ENCODE results near the gene MCU. TPM values are rescaled to one million over a fixed set of nuclear protein-coding genes. Genes with fewer than 3 reads are reported as not detected.
"Not testable (repeated sequence)": the region's sequence is repeated elsewhere in the genome, so short reads cannot be mapped to it uniquely, and the experiment has no call there.

MCU gene
- polyA plus RNA-seq, 2 donors = 17.8 to 36.0 TPM

GRCh38 chr10:72747521-72747920, 55.6 kb downstream of the MCU start:
- Histone ChIP-seq H3K27ac (ENCODE audit: low read depth in 2 of 2, low read length in 1 of 2) (no peak overlapping the region), H3K4me3 (ENCODE audit: low read depth in 1 of 2, low read length in 2 of 2) (no peak overlapping the region), H3K36me3 (ENCODE audit: control insufficient read depth in 2 of 2, insufficient read depth in 2 of 2, low read length in 1 of 2) (no peaks in the 10 kb centered on the region), H3K27me3 (ENCODE audit: control insufficient read depth in 1 of 2, insufficient read depth in 2 of 2, low read length in 2 of 2) (no peaks in the 10 kb centered on the region), H3K9me3 (ENCODE audit: control insufficient read depth in 2 of 2, insufficient read depth in 1 of 2, low read depth in 1 of 2, low read length in 1 of 2) (no peaks in the 10 kb centered on the region), H3K4me1 (ENCODE audit: control insufficient read depth in 2 of 2, insufficient read depth in 2 of 2, low read length in 1 of 2) (no peaks in the 10 kb centered on the region)
- WGBS, 2 donors = 91 to 96% methylated on average over 8 of the region's 8 CpGs

DNA sequence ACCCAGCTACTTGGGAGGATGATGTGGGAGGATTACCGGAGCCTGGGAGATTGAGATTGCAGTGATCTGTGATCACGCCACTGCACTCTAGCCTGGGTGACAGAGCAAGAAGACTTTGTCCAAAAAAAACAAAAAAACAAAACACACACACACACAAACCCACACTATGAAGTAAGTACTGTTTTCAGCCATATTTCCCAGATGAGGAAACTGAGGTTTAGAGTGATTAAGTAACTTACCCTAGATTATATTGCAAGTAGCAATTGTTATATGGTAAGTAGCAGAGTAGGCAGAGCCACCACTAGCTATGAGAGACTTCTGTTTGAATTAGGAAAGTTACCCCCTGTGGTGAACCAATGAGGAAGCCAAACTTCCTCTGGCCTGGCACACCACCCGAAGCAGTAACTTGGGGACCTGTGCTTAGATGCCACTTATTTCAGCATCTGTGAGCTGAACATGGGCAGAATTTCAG, 61.9 kb downstream of the MCU start:
- Histone ChIP-seq H3K36me3 (ENCODE audit: control insufficient read depth in 2 of 2, insufficient read depth in 2 of 2, low read length in 1 of 2) (no peaks in the 10 kb centered on the region), H3K9me3 (ENCODE audit: control insufficient read depth in 2 of 2, insufficient read depth in 1 of 2, low read depth in 1 of 2, low read length in 1 of 2) (no peaks in the 10 kb centered on the region), H3K27me3 (ENCODE audit: control insufficient read depth in 1 of 2, insufficient read depth in 2 of 2, low read length in 2 of 2) (no peaks in the 10 kb centered on the region), H3K4me1 (ENCODE audit: control insufficient read depth in 2 of 2, insufficient read depth in 2 of 2, low read length in 1 of 2) (no peaks in the 10 kb centered on the region), H3K27ac (ENCODE audit: low read depth in 2 of 2, low read length in 1 of 2) (no peak overlapping the region), H3K4me3 (ENCODE audit: low read depth in 1 of 2, low read length in 2 of 2) (no peak overlapping the region)
- 69 to 75% methylated on average over 3 of the region's 3 CpGs for WGBS, 2 donors

- Histone ChIP-seq H3K27me3 (ENCODE audit: control insufficient read depth in 1 of 2, insufficient read depth in 2 of 2, low read length in 2 of 2) (no peaks in the 10 kb centered on the region), H3K4me1 (ENCODE audit: control insufficient read depth in 2 of 2, insufficient read depth in 2 of 2, low read length in 1 of 2) (no peaks in the 10 kb centered on the region), H3K36me3 (ENCODE audit: control insufficient read depth in 2 of 2, insufficient read depth in 2 of 2, low read length in 1 of 2) (no peaks in the 10 kb centered on the region), H3K4me3 (ENCODE audit: low read depth in 1 of 2, low read length in 2 of 2) (no peak overlapping the region), H3K9me3 (ENCODE audit: control insufficient read depth in 2 of 2, insufficient read depth in 1 of 2, low read depth in 1 of 2, low read length in 1 of 2) (no peaks in the 10 kb centered on the region), H3K27ac (ENCODE audit: low read depth in 2 of 2, low read length in 1 of 2) (no peak overlapping the region)
- WGBS, 2 donors = 88 to 91% methylated on average over 2 of the region's 2 CpGs
Observed at GRCh38 chr10:72754275-72755032, 62.5 kb downstream of the MCU start.

DNA sequence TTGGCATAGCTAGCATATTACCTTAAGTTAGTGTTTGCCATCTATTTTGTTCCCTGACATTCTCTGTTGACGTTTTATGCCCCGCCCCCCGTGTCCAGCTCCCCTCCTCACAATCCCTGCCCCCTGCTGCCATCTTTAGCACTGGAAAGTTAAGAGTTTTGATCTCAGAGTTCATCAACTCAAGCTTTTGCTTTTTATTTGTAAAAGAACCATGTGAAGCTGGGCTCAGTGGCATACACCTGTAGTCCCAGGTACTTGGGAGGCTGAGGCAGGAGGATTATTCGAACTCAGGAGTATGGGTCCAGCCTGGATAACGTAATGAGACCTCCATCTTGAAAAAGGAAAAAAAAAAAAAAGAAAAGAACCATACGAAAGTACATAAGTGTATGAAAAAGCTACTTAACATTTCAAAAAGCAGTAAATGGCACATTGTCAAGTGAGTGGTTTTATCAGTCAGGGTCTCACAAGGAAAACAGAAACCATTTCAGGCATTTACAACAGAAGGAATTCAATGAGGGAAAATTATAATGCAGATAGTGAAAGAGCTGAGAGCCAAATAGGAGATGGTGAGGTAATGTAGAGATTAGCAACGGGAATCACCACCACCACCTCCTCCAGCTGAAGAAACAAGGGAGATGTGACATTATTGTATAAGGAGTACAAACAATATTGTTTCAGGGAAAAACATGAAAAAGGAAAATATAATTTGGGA, 64.9 kb downstream of the MCU start:
- H3K4me1 ChIP-seq (ENCODE audit: control insufficient read depth in 2 of 2, insufficient read depth in 2 of 2, low read length in 1 of 2) = no peaks in the 10 kb centered on the region
- H3K27me3 ChIP-seq (ENCODE audit: control insufficient read depth in 1 of 2, insufficient read depth in 2 of 2, low read length in 2 of 2) = no peaks in the 10 kb centered on the region
- 80 to 82% methylated on average over 7 of the region's 7 CpGs for WGBS, 2 donors
- no peaks in the 10 kb centered on the region for H3K9me3 ChIP-seq (ENCODE audit: control insufficient read depth in 2 of 2, insufficient read depth in 1 of 2, low read depth in 1 of 2, low read length in 1 of 2)
- no peaks in the 10 kb centered on the region for H3K36me3 ChIP-seq (ENCODE audit: control insufficient read depth in 2 of 2, insufficient read depth in 2 of 2, low read length in 1 of 2)
- no peak overlapping the region for H3K4me3 ChIP-seq (ENCODE audit: low read depth in 1 of 2, low read length in 2 of 2)
- H3K27ac ChIP-seq (ENCODE audit: low read depth in 2 of 2, low read length in 1 of 2) = no peak overlapping the region

DNA sequence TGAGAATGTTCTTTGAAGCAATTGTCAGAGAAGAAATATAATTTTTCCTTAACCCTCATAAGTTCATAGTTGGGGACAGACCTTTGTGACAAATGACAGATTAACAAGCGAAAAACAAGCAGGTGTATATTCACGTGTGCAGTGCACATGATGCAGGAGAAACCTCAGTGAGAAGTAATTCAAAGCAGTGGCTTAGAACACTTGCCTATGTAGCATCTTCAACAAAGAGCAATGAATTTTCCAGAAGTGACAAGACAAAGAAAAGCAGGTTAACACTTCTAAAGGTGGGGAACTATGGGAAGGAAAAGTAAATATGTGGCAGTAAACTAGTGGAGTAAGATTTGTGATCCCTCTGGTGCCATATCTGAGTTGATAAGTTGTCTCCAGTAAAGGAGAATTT, 65.8 kb downstream of the MCU start:
- WGBS, 2 donors = 85 to 96% methylated on average over 2 of the region's 2 CpGs
- H3K36me3 ChIP-seq (ENCODE audit: control insufficient read depth in 2 of 2, insufficient read depth in 2 of 2, low read length in 1 of 2) = no peaks in the 10 kb centered on the region
- H3K9me3 ChIP-seq (ENCODE audit: control insufficient read depth in 2 of 2, insufficient read depth in 1 of 2, low read depth in 1 of 2, low read length in 1 of 2) = no peaks in the 10 kb centered on the region
- no peak overlapping the region for H3K4me3 ChIP-seq (ENCODE audit: low read depth in 1 of 2, low read length in 2 of 2)
- no peak overlapping the region for H3K27ac ChIP-seq (ENCODE audit: low read depth in 2 of 2, low read length in 1 of 2)
- H3K4me1 ChIP-seq (ENCODE audit: control insufficient read depth in 2 of 2, insufficient read depth in 2 of 2, low read length in 1 of 2) = no peaks in the 10 kb centered on the region
- no peaks in the 10 kb centered on the region for H3K27me3 ChIP-seq (ENCODE audit: control insufficient read depth in 1 of 2, insufficient read depth in 2 of 2, low read length in 2 of 2)

- H3K27me3 ChIP-seq (ENCODE audit: control insufficient read depth in 1 of 2, insufficient read depth in 2 of 2, low read length in 2 of 2); H3K4me3 ChIP-seq (ENCODE audit: low read depth in 1 of 2, low read length in 2 of 2); H3K9me3 ChIP-seq (ENCODE audit: control insufficient read depth in 2 of 2, insufficient read depth in 1 of 2, low read depth in 1 of 2, low read length in 1 of 2); H3K4me1 ChIP-seq (ENCODE audit: control insufficient read depth in 2 of 2, insufficient read depth in 2 of 2, low read length in 1 of 2); H3K27ac ChIP-seq (ENCODE audit: low read depth in 2 of 2, low read length in 1 of 2); H3K36me3 ChIP-seq (ENCODE audit: control insufficient read depth in 2 of 2, insufficient read depth in 2 of 2, low read length in 1 of 2): not testable (repeated sequence)
- WGBS, 2 donors = 91 to 93% methylated on average over 10 of the region's 10 CpGs
Observed at GRCh38 chr10:72758930-72759329, 67.0 kb downstream of the MCU start.

DNA sequence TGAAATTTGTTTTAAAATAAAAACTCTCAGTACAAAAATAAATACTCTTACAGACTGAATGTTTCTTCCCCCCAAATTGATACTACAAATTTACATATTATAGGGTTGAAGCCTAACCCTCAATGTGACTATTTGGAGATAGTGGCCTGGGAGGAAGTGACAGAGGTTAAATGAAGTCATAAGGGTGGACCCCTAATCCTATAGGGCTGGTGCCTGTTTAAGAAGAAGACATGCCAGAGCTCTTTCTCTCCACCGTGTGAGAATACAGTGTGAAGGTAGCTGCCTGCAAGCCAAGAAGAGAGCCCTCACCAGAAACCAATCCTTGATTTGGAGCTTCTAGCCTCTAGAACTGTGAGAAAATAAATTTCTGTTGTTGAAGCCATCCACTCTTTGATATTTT, 67.6 kb downstream of the MCU start:
- no peaks in the 10 kb centered on the region for H3K9me3 ChIP-seq (ENCODE audit: control insufficient read depth in 2 of 2, insufficient read depth in 1 of 2, low read depth in 1 of 2, low read length in 1 of 2)
- no peaks in the 10 kb centered on the region for H3K36me3 ChIP-seq (ENCODE audit: control insufficient read depth in 2 of 2, insufficient read depth in 2 of 2, low read length in 1 of 2)
- no peaks in the 10 kb centered on the region for H3K4me1 ChIP-seq (ENCODE audit: control insufficient read depth in 2 of 2, insufficient read depth in 2 of 2, low read length in 1 of 2)
- H3K27ac ChIP-seq (ENCODE audit: low read depth in 2 of 2, low read length in 1 of 2) = no peak overlapping the region
- WGBS, 2 donors = 58 to 74% methylated on average over 1 of the region's 1 CpG
- H3K4me3 ChIP-seq (ENCODE audit: low read depth in 1 of 2, low read length in 2 of 2) = no peak overlapping the region
- no peaks in the 10 kb centered on the region for H3K27me3 ChIP-seq (ENCODE audit: control insufficient read depth in 1 of 2, insufficient read depth in 2 of 2, low read length in 2 of 2)

DNA sequence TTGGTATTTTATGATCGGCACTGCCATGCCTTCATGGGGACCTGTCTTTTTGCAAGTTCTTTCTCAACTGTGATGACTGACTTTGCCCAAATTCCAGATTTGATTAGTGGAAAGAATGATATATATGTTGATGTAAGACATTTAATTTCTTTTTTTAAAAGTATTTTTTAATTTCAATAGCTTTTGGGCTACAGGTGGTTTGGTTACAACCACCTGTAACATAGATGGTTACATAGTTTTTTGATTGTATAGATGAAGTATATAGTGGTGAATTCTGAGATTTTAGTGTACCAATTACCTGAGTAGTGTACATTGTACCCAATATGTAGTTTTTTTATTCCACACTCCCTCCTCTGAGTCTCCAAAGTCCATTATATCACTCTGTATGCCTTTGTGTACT, 69.6 kb downstream of the MCU start:
- no peaks in the 10 kb centered on the region for H3K36me3 ChIP-seq (ENCODE audit: control insufficient read depth in 2 of 2, insufficient read depth in 2 of 2, low read length in 1 of 2)
- H3K4me3 ChIP-seq (ENCODE audit: low read depth in 1 of 2, low read length in 2 of 2) = no peak overlapping the region
- no peak overlapping the region for H3K27ac ChIP-seq (ENCODE audit: low read depth in 2 of 2, low read length in 1 of 2)
- H3K9me3 ChIP-seq (ENCODE audit: control insufficient read depth in 2 of 2, insufficient read depth in 1 of 2, low read depth in 1 of 2, low read length in 1 of 2) = no peaks in the 10 kb centered on the region
- no peaks in the 10 kb centered on the region for H3K27me3 ChIP-seq (ENCODE audit: control insufficient read depth in 1 of 2, insufficient read depth in 2 of 2, low read length in 2 of 2)
- no peaks in the 10 kb centered on the region for H3K4me1 ChIP-seq (ENCODE audit: control insufficient read depth in 2 of 2, insufficient read depth in 2 of 2, low read length in 1 of 2)
- 99 to 100% methylated on average over 1 of the region's 1 CpG for WGBS, 2 donors

DNA sequence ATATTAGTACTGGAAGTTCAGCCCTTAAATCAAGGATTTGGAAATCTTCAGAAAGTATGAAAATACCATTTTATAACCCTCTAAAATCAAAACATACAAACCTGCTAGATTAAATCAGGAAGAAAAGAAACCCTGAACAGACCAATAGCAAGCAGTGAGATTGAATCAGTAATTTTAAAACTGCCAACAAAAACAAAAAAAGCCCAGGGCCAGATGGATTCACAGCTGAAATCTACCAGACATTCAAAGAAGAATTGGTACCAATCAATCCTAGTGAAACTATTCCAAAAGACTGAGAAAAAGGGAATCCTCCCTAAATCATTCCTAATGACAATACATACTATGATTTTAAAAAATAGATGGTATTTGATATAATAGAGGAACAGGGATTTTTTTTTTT, 70.1 kb downstream of the MCU start:
- Histone ChIP-seq H3K36me3 (ENCODE audit: control insufficient read depth in 2 of 2, insufficient read depth in 2 of 2, low read length in 1 of 2) (no peaks in the 10 kb centered on the region), H3K9me3 (ENCODE audit: control insufficient read depth in 2 of 2, insufficient read depth in 1 of 2, low read depth in 1 of 2, low read length in 1 of 2) (no peaks in the 10 kb centered on the region), H3K4me3 (ENCODE audit: low read depth in 1 of 2, low read length in 2 of 2) (no peak overlapping the region), H3K27me3 (ENCODE audit: control insufficient read depth in 1 of 2, insufficient read depth in 2 of 2, low read length in 2 of 2) (no peaks in the 10 kb centered on the region), H3K4me1 (ENCODE audit: control insufficient read depth in 2 of 2, insufficient read depth in 2 of 2, low read length in 1 of 2) (no peaks in the 10 kb centered on the region), H3K27ac (ENCODE audit: low read depth in 2 of 2, low read length in 1 of 2) (no peak overlapping the region)

GRCh38 chr10:72763201-72763600, 71.3 kb downstream of the MCU start:
- no peaks in the 10 kb centered on the region for H3K27me3 ChIP-seq (ENCODE audit: control insufficient read depth in 1 of 2, insufficient read depth in 2 of 2, low read length in 2 of 2)
- no peaks in the 10 kb centered on the region for H3K9me3 ChIP-seq (ENCODE audit: control insufficient read depth in 2 of 2, insufficient read depth in 1 of 2, low read depth in 1 of 2, low read length in 1 of 2)
- no peaks in the 10 kb centered on the region for H3K36me3 ChIP-seq (ENCODE audit: control insufficient read depth in 2 of 2, insufficient read depth in 2 of 2, low read length in 1 of 2)
- H3K4me3 ChIP-seq (ENCODE audit: low read depth in 1 of 2, low read length in 2 of 2) = no peak overlapping the region
- no peaks in the 10 kb centered on the region for H3K4me1 ChIP-seq (ENCODE audit: control insufficient read depth in 2 of 2, insufficient read depth in 2 of 2, low read length in 1 of 2)
- 90 to 92% methylated on average over 3 of the region's 3 CpGs for WGBS, 2 donors
- no peak overlapping the region for H3K27ac ChIP-seq (ENCODE audit: low read depth in 2 of 2, low read length in 1 of 2)

All from esophagus (tissue), 2 donors.